ENCODE results near the gene GTPBP4. TPM values are rescaled to one million over a fixed set of nuclear protein-coding genes. Genes with fewer than 3 reads are reported as not detected.
"Not testable (repeated sequence)": the region's sequence is repeated elsewhere in the genome, so short reads cannot be mapped to it uniquely, and the experiment has no call there.

GTPBP4 gene
- polyA plus RNA-seq, 6 donors from 2014 or later, result 17.6 to 24.7 (median 22.0) TPM

DNA sequence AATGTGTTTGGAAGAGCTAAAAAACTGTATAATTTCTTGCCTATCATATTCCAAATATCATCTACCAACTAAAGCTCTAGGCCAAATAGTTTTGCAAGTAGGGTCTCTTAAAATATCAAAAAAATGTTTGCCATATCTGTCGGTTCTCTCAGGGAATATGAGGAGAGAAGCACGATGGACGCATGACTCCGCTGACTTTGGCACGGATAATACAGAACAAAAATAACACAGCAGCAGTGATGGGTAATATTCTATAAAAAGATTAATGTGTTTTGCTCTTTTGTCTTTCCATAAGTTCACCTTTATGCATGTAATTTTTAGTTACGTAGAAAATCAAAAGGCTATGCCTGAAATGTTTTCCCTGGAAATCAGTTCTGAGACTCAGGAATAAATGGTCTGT, 38.3 kb downstream of the GTPBP4 start:
- H3K27me3 Mint-ChIP-seq, result no peaks in the 10 kb centered on the region
- H3K9me3 Mint-ChIP-seq, result no peaks in the 10 kb centered on the region
- no peak overlapping the region for H3K27ac Mint-ChIP-seq
- H3K4me3 Mint-ChIP-seq, result no peak overlapping the region
- DNase-seq (no peak), ATAC-seq (ENCODE audit: low read depth in 2 of 2) (no peak)
- no peaks in the 10 kb centered on the region for H3K36me3 Mint-ChIP-seq
- no peaks in the 10 kb centered on the region for H3K4me1 Mint-ChIP-seq

DNA sequence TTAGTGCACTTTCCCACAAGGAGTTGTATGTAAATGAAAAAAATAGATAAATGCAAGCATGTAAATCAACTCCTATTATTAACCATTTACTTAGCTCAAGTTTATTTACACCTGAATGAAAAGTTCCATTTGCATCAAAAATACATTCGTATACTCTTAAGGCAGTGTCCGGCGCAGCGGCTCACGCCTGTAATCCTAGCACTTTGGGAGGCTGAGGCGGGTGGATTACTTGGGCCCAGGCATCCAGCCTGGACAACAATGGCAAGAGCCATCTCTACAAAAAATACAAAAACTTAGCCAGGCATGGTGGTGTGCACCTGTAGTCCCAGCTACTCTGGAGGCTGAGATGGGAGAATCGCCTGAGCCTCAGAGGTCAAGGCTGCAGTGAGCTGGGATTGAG, 41.6 kb downstream of the GTPBP4 start:
- ATAC-seq (ENCODE audit: low read depth in 2 of 2), result no peak
- H3K27me3 Mint-ChIP-seq, result no peaks in the 10 kb centered on the region
- no peak overlapping the region for H3K27ac Mint-ChIP-seq
- no peaks in the 10 kb centered on the region for H3K36me3 Mint-ChIP-seq
- no peaks in the 10 kb centered on the region for H3K4me1 Mint-ChIP-seq
- no peak for DNase-seq
- H3K4me3 Mint-ChIP-seq, result no peak overlapping the region
- no peaks in the 10 kb centered on the region for H3K9me3 Mint-ChIP-seq

DNA sequence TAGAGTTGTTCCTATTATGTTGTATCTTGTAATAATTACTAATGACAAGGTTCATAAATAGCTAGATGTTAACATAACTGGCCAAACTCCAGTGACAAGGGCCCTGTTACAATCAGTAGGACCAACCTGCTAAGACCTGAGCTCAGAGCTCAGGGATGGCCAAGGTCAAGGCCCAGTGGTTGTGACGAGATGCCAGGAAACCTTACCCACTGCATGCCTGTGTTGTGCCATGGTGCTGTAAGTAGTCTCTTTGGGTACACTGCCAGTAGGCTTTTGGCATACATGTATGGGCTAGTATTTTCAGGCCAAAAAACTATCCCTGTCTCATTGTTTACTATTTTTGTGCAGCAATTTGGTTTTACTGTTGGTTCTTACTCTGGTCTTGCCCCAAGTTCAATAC, 45.4 kb downstream of the GTPBP4 start:
- Mint-ChIP-seq H3K4me3 (no peak overlapping the region), H3K27ac (no peak overlapping the region), H3K36me3 (peaks cover 0 to 8% of the 10 kb centered on the region in 2 donors), H3K9me3 (no peaks in the 10 kb centered on the region), H3K4me1 (peaks cover 0 to 8% (median 4%) of the 10 kb centered on the region in 3 donors), H3K27me3 (no peaks in the 10 kb centered on the region)
- DNase-seq (no peak), ATAC-seq (ENCODE audit: low read depth in 2 of 2) (no peak)

DNA sequence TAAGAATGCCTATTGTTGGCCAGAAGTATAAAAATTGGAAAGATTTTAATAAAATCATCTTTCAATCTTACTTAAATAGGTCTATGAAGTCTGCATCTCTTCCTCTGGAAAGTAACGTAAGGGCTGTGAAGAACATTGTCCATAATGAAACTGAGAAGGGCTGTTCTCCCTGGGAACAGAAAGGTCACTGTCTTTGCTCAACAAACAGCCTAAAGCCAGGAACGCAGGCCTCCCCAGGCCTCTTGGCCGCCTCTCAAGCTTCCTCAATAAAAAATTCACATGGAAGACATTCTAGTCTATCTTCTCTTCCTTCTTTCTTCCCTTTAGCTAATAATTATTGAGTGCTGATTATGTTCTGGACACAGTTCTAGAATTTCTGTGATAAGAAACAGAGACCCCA, 46.5 kb downstream of the GTPBP4 start:
- no peak for ATAC-seq (ENCODE audit: low read depth in 2 of 2)

DNA sequence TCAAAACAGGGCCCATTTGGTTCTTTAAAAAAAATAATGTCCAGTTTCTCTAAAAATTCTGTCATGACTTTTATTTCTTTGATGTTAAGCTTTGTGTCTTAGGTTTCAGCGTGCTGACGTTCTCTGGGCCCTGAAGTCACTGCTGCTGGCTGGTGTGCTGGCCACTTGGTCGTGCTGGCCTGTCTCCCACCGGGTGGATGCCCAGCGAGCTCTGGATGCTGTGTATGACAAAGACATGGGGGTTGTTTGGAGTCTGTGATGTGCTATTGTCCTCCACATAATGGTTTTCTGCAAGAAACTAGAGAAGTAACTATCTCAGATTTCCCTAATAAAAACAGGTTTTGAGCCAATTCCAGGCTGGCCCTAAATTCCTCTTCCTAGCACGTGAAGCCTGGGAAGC, 47.0 kb downstream of the GTPBP4 start:
- Mint-ChIP-seq H3K27me3 (no peaks in the 10 kb centered on the region), H3K9me3 (no peaks in the 10 kb centered on the region), H3K4me1 (peaks cover 0 to 8% (median 7%) of the 10 kb centered on the region in 3 donors), H3K27ac (peak overlapping the region in 1 of 6 donors; percentile 77), H3K4me3 (no peak overlapping the region), H3K36me3 (peaks cover 2 to 8% of the 10 kb centered on the region in 2 donors)
- DNase-seq (no peak), ATAC-seq (ENCODE audit: low read depth in 2 of 2) (no peak)

More for the DNA sequence above, 46.5 kb downstream of the GTPBP4 start:
- H3K4me3 Mint-ChIP-seq, result no peak overlapping the region
- peaks cover 0 to 8% (median 4%) of the 10 kb centered on the region in 3 donors for H3K4me1 Mint-ChIP-seq
- H3K27ac Mint-ChIP-seq, result no peak overlapping the region
- no peaks in the 10 kb centered on the region for H3K27me3 Mint-ChIP-seq
- DNase-seq, result no peak
- H3K9me3 Mint-ChIP-seq, result no peaks in the 10 kb centered on the region
- peaks cover 0 to 8% of the 10 kb centered on the region in 2 donors for H3K36me3 Mint-ChIP-seq

DNA sequence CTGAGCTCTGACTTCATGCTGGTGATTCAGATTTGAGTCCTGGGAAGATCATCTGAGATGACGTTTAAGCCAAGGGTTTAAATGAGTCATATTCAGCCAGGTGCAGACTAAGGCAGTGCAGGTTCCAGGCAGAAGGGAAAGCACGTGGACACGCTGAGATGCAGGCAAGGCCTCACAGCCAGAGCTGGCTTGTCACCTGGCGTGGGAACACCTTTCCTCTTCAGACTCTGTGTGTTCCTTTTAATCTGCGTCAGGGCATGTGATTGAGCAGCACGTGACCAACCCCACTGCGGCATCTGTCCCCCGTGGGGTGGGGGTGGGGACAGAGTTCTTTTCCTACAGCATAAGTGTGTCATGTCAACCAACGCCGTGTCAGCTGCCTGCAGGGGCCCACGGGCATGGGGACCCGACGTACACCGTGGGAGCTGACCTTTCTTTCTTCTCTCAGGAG, 48.1 kb downstream of the GTPBP4 start:
- DNase-seq, result no peak
- H3K36me3 Mint-ChIP-seq, result peaks cover 8% of the 10 kb centered on the region in 2 donors

DNA sequence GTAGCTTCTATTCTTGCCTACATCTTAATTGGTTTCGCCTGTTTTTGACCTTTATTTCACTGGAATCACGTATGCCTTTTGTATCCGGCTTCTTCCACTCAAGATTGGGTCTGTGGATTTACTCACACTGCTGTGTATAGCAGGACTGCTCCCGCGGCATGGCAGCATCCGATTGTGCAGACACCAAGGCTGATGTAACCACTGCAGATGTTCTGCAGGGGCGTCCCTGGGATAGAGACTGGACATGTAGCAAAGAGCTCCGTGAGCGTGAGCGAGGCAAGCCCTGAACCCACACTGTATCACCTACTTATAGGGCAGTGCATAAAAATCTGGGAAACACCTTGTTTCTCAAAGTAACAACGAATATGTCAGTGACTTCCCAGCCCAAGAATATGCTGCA, 48.9 kb downstream of the GTPBP4 start:
- Mint-ChIP-seq H3K4me3 (no peak overlapping the region), H3K27ac (peak overlapping the region in 4 of 6 donors; percentile 34 to 81 (median 79)), H3K27me3 (no peaks in the 10 kb centered on the region)

More for the DNA sequence above, 48.1 kb downstream of the GTPBP4 start:
- Mint-ChIP-seq H3K9me3 (no peaks in the 10 kb centered on the region), H3K27me3 (no peaks in the 10 kb centered on the region), H3K4me1 (peaks cover 0 to 8% (median 8%) of the 10 kb centered on the region in 3 donors), H3K27ac (peak overlapping the region in 3 of 6 donors; percentile 20 to 81 (median 77)), H3K4me3 (no peak overlapping the region)
- ATAC-seq (ENCODE audit: low read depth in 2 of 2), result peak in 1 of 2 donors; percentile 74

DNA sequence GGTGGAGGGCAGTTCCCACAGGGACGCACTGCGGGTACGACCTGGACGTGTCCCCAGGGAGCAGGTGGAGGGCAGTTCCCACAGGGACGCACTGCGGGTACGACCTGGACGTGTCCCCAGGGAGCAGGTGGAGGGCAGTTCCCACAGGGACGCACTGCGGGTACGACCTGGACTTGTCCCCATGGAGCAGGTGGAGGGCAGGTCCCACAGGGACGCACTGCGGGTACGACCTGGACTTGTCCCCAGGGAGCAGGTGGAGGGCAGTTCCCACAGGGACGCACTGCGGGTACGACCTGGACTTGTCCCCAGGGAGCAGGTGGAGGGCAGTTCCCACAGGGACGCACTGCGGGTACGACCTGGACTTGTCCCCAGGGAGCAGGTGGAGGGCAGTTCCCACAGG, 50.5 kb downstream of the GTPBP4 start:
- H3K4me3 Mint-ChIP-seq; H3K9me3 Mint-ChIP-seq; ATAC-seq (ENCODE audit: low read depth in 2 of 2); H3K27me3 Mint-ChIP-seq; DNase-seq: not testable (repeated sequence)
- peak overlapping the region in 1 of 6 donors; percentile 76 for H3K27ac Mint-ChIP-seq
- peaks cover 8 to 20% (median 15%) of the 10 kb centered on the region in 3 donors for H3K4me1 Mint-ChIP-seq
- peaks cover 8 to 13% of the 10 kb centered on the region in 2 donors for H3K36me3 Mint-ChIP-seq

More for the DNA sequence above, 48.9 kb downstream of the GTPBP4 start:
- Mint-ChIP-seq H3K36me3 (peaks cover 8% of the 10 kb centered on the region in 2 donors), H3K4me1 (peaks cover 0 to 8% (median 8%) of the 10 kb centered on the region in 3 donors), H3K9me3 (no peaks in the 10 kb centered on the region)
- DNase-seq, result no peak
- ATAC-seq (ENCODE audit: low read depth in 2 of 2), result no peak

DNA sequence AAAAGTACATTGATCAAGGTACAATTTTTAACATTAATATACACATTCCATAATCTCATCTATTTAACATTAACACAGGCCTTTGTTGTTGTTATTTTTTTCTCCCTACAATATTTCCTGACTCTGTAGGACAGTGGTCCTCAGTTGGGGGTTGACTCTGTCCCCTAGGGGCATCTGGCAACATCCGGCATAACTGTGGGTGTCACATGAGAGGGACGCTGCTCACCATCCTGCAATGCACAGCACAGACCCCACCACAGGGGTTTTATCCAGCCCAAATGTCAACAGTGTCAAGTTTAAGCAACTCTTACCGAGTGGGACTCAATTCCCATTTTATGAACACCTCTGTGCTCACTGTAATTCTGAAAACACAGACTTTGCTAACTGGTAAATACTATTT, 51.9 kb downstream of the GTPBP4 start:
- H3K9me3 Mint-ChIP-seq, result no peaks in the 10 kb centered on the region
- peak overlapping the region in 1 of 8 donors; percentile 19 for H3K4me3 Mint-ChIP-seq
- DNase-seq, result no peak
- peaks cover 8 to 13% of the 10 kb centered on the region in 2 donors for H3K36me3 Mint-ChIP-seq
- peaks cover 22 to 33% (median 27%) of the 10 kb centered on the region in 3 donors for H3K4me1 Mint-ChIP-seq
- peak overlapping the region in 1 of 6 donors; percentile 35 for H3K27ac Mint-ChIP-seq
- no peak for ATAC-seq (ENCODE audit: low read depth in 2 of 2)
- H3K27me3 Mint-ChIP-seq, result no peaks in the 10 kb centered on the region

DNA sequence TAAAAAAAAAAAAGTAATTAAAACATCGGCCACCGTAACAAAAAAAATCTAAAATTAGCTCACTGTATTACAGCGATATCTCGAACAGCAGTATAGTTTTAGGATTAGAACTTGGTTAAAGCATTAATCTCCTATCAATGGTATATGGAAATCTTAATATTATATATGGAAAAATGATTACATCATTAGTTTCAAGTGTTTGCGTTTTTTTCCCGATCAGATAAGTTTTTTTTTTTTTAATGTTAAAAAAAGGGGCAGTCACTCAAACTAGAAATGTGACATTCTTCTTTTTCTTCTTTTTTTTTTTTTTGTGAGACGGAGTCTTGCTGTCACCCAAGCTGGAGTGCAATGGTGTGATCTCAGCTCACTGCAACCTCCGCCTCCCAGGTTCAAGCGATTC, 53.3 kb downstream of the GTPBP4 start:
- peak overlapping the region in 2 of 8 donors; percentile 16 to 54 for H3K4me3 Mint-ChIP-seq
- H3K9me3 Mint-ChIP-seq, result no peaks in the 10 kb centered on the region
- no peaks in the 10 kb centered on the region for H3K27me3 Mint-ChIP-seq
- ATAC-seq (ENCODE audit: low read depth in 2 of 2) (no peak), DNase-seq (no peak)
- peak overlapping the region in 3 of 6 donors; percentile 7 to 38 (median 31) for H3K27ac Mint-ChIP-seq
- H3K4me1 Mint-ChIP-seq, result peaks cover 29 to 42% (median 29%) of the 10 kb centered on the region in 3 donors
- peaks cover 8 to 13% of the 10 kb centered on the region in 2 donors for H3K36me3 Mint-ChIP-seq

DNA sequence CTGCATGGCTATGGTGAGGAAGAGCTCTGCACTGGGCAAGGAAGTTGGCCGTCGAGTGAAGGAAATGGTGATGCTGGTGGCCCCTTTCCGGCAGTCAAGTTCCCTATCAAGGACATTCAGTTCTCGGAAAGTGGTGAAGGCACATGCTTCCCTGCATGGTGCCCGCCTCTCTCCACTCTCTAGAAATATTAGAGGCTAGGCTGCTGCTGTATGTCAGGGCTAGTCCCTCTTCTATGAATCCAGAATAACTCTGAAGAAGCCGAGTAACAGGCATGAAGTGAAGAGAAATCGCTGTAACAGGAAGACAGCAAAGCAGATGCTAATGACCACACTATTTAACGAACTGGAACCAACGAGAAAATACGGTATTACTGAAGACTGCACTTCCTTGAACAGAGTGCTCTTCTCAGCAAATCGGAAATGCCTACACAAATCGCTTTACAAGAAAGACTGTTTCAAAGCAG, 55.3 kb downstream of the GTPBP4 start:
- H3K27ac Mint-ChIP-seq, result peak overlapping the region; percentile 92 to 99 (median 99)
- H3K4me3 Mint-ChIP-seq, result peak overlapping the region; percentile 86 to 95 (median 92)
- peaks cover 32 to 48% (median 42%) of the 10 kb centered on the region in 3 donors for H3K4me1 Mint-ChIP-seq
- H3K36me3 Mint-ChIP-seq, result peaks cover 0 to 13% of the 10 kb centered on the region in 2 donors
- DNase-seq (peak; percentile 72), ATAC-seq (ENCODE audit: low read depth in 2 of 2) (peak; percentile 66 to 67)
- peaks cover 0 to 2% (median 0%) of the 10 kb centered on the region in 7 donors for H3K9me3 Mint-ChIP-seq
- H3K27me3 Mint-ChIP-seq, result no peaks in the 10 kb centered on the region

DNA sequence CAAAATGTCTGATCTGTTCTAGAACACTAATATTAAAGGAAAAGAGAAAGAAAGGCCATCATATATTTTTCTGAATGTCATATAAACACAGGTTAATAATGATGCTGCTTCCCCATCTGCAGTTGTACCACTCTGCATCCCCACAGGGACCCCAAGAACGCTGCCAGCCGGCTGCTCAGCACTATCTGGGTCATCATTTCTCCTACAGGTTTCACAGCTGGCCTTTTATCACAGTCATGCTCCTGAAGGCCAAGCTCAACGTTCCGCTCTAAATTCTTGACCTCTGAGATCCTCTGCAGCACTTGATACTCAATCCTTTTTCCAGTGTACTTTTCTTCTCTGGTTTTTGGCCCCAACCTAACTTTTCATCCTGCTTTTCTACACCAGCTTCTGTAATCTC, 55.9 kb downstream of the GTPBP4 start:
- Mint-ChIP-seq H3K36me3 (peaks cover 0 to 13% of the 10 kb centered on the region in 2 donors), H3K4me1 (peaks cover 36 to 48% (median 48%) of the 10 kb centered on the region in 3 donors), H3K27ac (peak overlapping the region; percentile 92 to 99 (median 99)), H3K4me3 (peak overlapping the region; percentile 86 to 95 (median 92)), H3K27me3 (no peaks in the 10 kb centered on the region), H3K9me3 (peaks cover 0 to 3% (median 0%) of the 10 kb centered on the region in 7 donors)
- DNase-seq (no peak), ATAC-seq (ENCODE audit: low read depth in 2 of 2) (no peak)

DNA sequence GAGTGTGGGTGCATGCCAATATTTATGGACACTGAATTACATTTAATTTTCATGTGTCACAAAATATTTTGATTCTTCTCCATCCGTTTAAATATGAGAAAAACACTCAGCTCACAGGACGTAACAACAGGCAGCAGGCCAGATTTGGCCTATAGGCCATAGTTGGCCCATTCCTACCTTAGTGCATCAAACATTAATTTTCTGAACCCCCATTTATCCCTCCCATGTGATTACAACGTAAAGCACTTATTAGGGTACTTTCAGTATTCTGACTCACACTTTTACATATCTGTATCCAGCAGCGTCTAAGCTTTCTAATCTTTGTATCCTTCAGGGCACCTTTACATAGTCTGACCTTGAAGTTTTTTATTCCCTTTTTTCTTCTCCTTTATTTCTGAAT, 56.7 kb downstream of the GTPBP4 start:
- Mint-ChIP-seq H3K27ac (peak overlapping the region; percentile 92 to 99 (median 98)), H3K9me3 (peaks cover 0 to 3% (median 0%) of the 10 kb centered on the region in 7 donors), H3K36me3 (peaks cover 0 to 13% of the 10 kb centered on the region in 2 donors), H3K4me1 (peaks cover 36 to 53% (median 50%) of the 10 kb centered on the region in 3 donors), H3K4me3 (peak overlapping the region; percentile 15 to 93 (median 55)), H3K27me3 (no peaks in the 10 kb centered on the region)
- DNase-seq (no peak), ATAC-seq (ENCODE audit: low read depth in 2 of 2) (no peak)

DNA sequence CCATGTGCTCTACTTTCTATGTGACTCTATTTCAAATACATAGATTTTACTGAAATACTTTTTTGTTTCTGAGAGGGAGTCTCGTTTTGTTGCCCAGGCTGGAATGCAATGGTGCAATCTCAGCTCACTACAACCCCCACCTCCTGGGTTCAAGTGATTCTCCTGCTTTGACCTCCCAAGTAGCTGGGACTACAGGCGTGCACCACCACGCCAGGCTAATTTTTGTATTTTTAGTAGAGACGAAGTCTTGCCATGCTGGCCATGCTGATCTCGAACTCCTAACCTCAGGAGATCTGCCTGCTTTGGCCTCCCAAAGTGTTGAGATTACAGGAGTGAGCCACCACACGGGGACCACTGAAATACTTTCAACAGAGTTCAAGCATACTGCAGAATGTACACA, 57.2 kb downstream of the GTPBP4 start:
- H3K36me3 Mint-ChIP-seq, result peaks cover 0 to 9% of the 10 kb centered on the region in 2 donors
- peak overlapping the region; percentile 19 to 93 (median 55) for H3K4me3 Mint-ChIP-seq
- H3K27me3 Mint-ChIP-seq, result no peaks in the 10 kb centered on the region
- ATAC-seq (ENCODE audit: low read depth in 2 of 2) (no peak), DNase-seq (no peak)
- H3K27ac Mint-ChIP-seq, result peak overlapping the region; percentile 92 to 99 (median 98)
- peaks cover 0 to 3% (median 0%) of the 10 kb centered on the region in 7 donors for H3K9me3 Mint-ChIP-seq
- peaks cover 36 to 52% (median 50%) of the 10 kb centered on the region in 3 donors for H3K4me1 Mint-ChIP-seq

Data from naive B cell (primary cell).